Heart right ventricle (tissue), 16 donors: ENCODE results near the gene USPL1. TPM values are rescaled to one million over a fixed set of nuclear protein-coding genes. Genes with fewer than 3 reads are reported as not detected.

Experiments
- ATAC-seq, 8 donors: fragments of 200-7000 bp; cut with Tn5 transposase; one replicate each; pipeline ENCODE4 v1.9.1; 2020; ENCODE audit warnings: mild to moderate bottlenecking in 8 of 8, moderate library complexity in 8 of 8, moderate number of reproducible peaks in 1 of 8
- DNase-seq, 2 donors: peaks; one replicate each; pipeline ENCODE4 v3.0.0-alpha.2; 2020
- H3K27ac ChIP-seq, 10 donors: fragments of 200-600 bp; sonication (generic) in 2 of 10; one replicate each; pipeline versions ENCODE4 v1.5.0 to v1.8.0; 2020 to 2022; ENCODE audit warnings: mild to moderate bottlenecking in 3 of 10
- H3K27me3 ChIP-seq, 7 donors: fragments of 200-600 bp; one replicate each; pipeline ENCODE4 v1.8.0; 2021 to 2022; ENCODE audit warnings: mild to moderate bottlenecking in 2 of 7
- H3K36me3 ChIP-seq, 9 donors: fragments of 200-600 bp; sonication (generic) in 1 of 9; one replicate each; pipeline versions ENCODE4 v1.5.0 to v1.8.0; 2020 to 2022; ENCODE audit warnings: mild to moderate bottlenecking in 2 of 9
- H3K4me1 ChIP-seq, 9 donors: fragments of 200-600 bp; sonication (generic) in 1 of 9; one replicate each; pipeline versions ENCODE4 v1.5.0 to v1.8.0; 2020 to 2022; ENCODE audit warnings: mild to moderate bottlenecking in 4 of 9
- H3K4me3 ChIP-seq, 10 donors: fragments of 200-600 bp; sonication (generic) in 2 of 10; one replicate each; pipeline versions ENCODE4 v1.5.0 to v1.8.0; 2020 to 2022; ENCODE audit warnings: mild to moderate bottlenecking in 7 of 10, moderate library complexity in 2 of 10
- H3K9me3 ChIP-seq, 11 donors: fragments of 200-600 bp in 10 of 11; sonication (generic) in 2 of 11; one replicate each; pipeline versions ENCODE4 v1.5.0 to v1.8.0; 2013 to 2022; ENCODE audit warnings: mild to moderate bottlenecking in 2 of 11, control low read depth in 1 of 11, moderate library complexity in 1 of 11
- CTCF ChIP-seq, 9 donors: fragments of 200-600 bp; sonication (generic) in 2 of 9; IDR thresholded peaks; one replicate each; pipeline versions ENCODE4 v1.5.0 to v1.8.0; 2021 to 2022; ENCODE audit warnings: antibody characterized with exemption in 9 of 9, mild to moderate bottlenecking in 5 of 9, moderate library complexity in 1 of 9
- WGBS, 2 donors: extraction: QIAGEN DNeasy Blood & Tissue Kit; methylation state at CpG; one replicate each; pipeline ENCODE4 v1.1.7; 2013; ENCODE audit warnings: inconsistent platforms in 1 of 2; 5-methylcytosine and 5-hydroxymethylcytosine counted together
- intact Hi-C, 10 donors: fragments of 100-400 bp; cut with DNase I; formaldehyde crosslinking; loops; one replicate each; pipeline versions ENCODE4 v1.11.1 to v1.14.2; 2022
- polyA plus RNA-seq, 2 donors: library from polyadenylated mRNA; stranded (reverse); fragments of 200-250 nt; gene quantifications; one replicate each; pipeline ENCODE4 v1.2.3, GENCODE V29; 2013
- total RNA-seq, 10 donors: library from RNA; stranded (reverse); fragmentation: NEBNext Ultra II Directional in 3 of 10; extraction: Animal tissue kit (Norgen Biotek cat#: 25700) in 3 of 10; gene quantifications; one replicate each; pipeline versions ENCODE4 v1.2.1 to v1.2.4, GENCODE V29; 2021 to 2023
- donor health status: Arrhythmogenic right ventricular cardiomyopathy.
- donor health status: ischemic (EF 13 %, LVEDD 7.1; RV severe dilation, severe dysfunction).
- donor health status: healthy with polysubstance abuse.
- donor health status: DM: no; HTN: yes; CAD: no.
- donor health status: DM: no; HTN: no; CAD: no.
- donor health status: ischemic (EF 25% LVEDD 6.9; RV normal size, moderate dysfunction).
- donor health status: ischemic (EF 25% LVEDD 5.7; RV mildly dilated, moderate dysfunction).
- donor health status: healthy.
- donor health status: DM: yes; HTN: yes; CAD: no.
- donor health status: Ischemic cardiomyopathy.
- donor health status: ischemic (EF 35%, LVEDD 5.7; RV mildly dilated, moderate dysfunction).
- donor health status: nonischemic (EF 11% LVEDD 7.7; RV severe dilation, severe dysfunction).
- donor health status: DM: yes; HTN: yes; CAD: no.
- donor health status: PGD.
- donor health status: ischemic (EF 29% LVEDD 5.4; RV normal size, mild dysfunction).
- donor health status: nonischemic (EF 23%, LVEDD 6.1; RV moderate dilation, normal function).

USPL1 gene
- total and polyA plus RNA-seq, 12 donors: 4.9 to 10.6 (median 9.7) TPM

- Histone ChIP-seq H3K4me1 (no peaks in the 10 kb centered on the region), H3K36me3 (no peaks in the 10 kb centered on the region), H3K27me3 (peaks cover 0 to 6% (median 0%) of the 10 kb centered on the region in 7 donors), H3K4me3 (no peak overlapping the region), H3K27ac (no peak overlapping the region), H3K9me3 (no peaks in the 10 kb centered on the region)
- WGBS, 2 donors: 88 to 89% methylated on average over 4 of the region's 4 CpGs
- no peak for TF ChIP-seq CTCF (IDR thresholded peaks at IDR 0.05)
- intact Hi-C loops: no loop called here
- no peak for DNase-seq
- no peak for ATAC-seq
These were observed 88.0 kb downstream of the USPL1 start for GRCh38 chr13:30705680-30706079.

GRCh38 chr13:30708541-30708940 lies 90.8 kb downstream of the USPL1 start:
- DNase-seq (no peak), ATAC-seq (no peak)
- intact Hi-C loops: no loop called here
- H3K27ac ChIP-seq: no peak overlapping the region
- no peaks in the 10 kb centered on the region for H3K9me3 ChIP-seq
- H3K4me3 ChIP-seq: no peak overlapping the region
- peaks cover 0 to 6% (median 0%) of the 10 kb centered on the region in 7 donors for H3K27me3 ChIP-seq
- no peak for TF ChIP-seq CTCF (IDR thresholded peaks at IDR 0.05)
- H3K36me3 ChIP-seq: no peaks in the 10 kb centered on the region
- WGBS, 2 donors: 43 to 51% methylated on average over 3 of the region's 3 CpGs
- H3K4me1 ChIP-seq: peaks cover 0 to 24% (median 0%) of the 10 kb centered on the region in 9 donors

Other genes with a start within 250 kb of the USPL1 start
- under 1 TPM in 1 of 10 donors, not detected in 9; 0.42 TPM for gene UBE2L5, start 195.4 kb upstream of the USPL1 start, total RNA-seq
- under 1 TPM in 1 of 2 donors, not detected in 1; 0.04 TPM for gene UBE2L5, start 195.4 kb upstream of the USPL1 start, polyA plus RNA-seq
- 100 to 1,000 TPM; 142 to 180 (median 159) TPM for gene HMGB1, start 152.0 kb upstream of the USPL1 start, total RNA-seq
- gene HMGB1, start 152.0 kb upstream of the USPL1 start, polyA plus RNA-seq: 100 to 1,000 TPM; 181 to 294 TPM
- gene ALOX5AP, start 117.6 kb downstream of the USPL1 start, total RNA-seq: 10 to 100 TPM in 2 of 10 donors, 1 to 10 TPM in 8; 1.0 to 19.5 (median 4.6) TPM
- gene ALOX5AP, start 117.6 kb downstream of the USPL1 start, polyA plus RNA-seq: 10 to 100 TPM in 1 of 2 donors, under 1 TPM in 1; 0.95 to 14.5 TPM